Hepatocyte (in vitro differentiated cells): ENCODE results near the gene ARHGAP6.

Experiments used
- CTCF ChIP-seq: fragments of 200-600 bp; sonication (generic); IDR thresholded peaks from 2 replicates; pipeline ENCODE4 v1.5.1; 2016; ENCODE audit warnings: antibody characterized with exemption, mild to moderate bottlenecking; ENCODE audit not compliant: poor library complexity
- EZH2 ChIP-seq: fragments of 200-600 bp; sonication (generic); IDR thresholded peaks from 2 replicates; pipeline ENCODE4 v1.6.1; 2016; ENCODE audit warnings: antibody characterized with exemption, mild to moderate bottlenecking, borderline replicate concordance
- EZH2phosphoT487 ChIP-seq: fragments of 200-600 bp; sonication (generic); IDR thresholded peaks from one replicate; pipeline ENCODE4 v1.6.1; 2018; ENCODE audit warnings: antibody characterized with exemption, mild to moderate bottlenecking, low read depth, moderate library complexity; ENCODE audit not compliant: unreplicated experiment, severe bottlenecking

GRCh38 chrX:11244636-11245035 is 421.1 kb downstream of the ARHGAP6 start:
- no peak for TF ChIP-seq CTCF
- TF ChIP-seq EZH2: no peak
- TF ChIP-seq EZH2phosphoT487: no peak
